ENCODE results near the gene TMEM80. TPM values are rescaled to one million over a fixed set of nuclear protein-coding genes. Genes with fewer than 3 reads are reported as not detected.
A peak's percentile ranks its signal among the peaks of the same experiment; 100 is the strongest.

The TMEM80 gene
- total RNA-seq, 2 experiments from 2014 or later = 10.6 to 12.5 TPM

GRCh38 chr11:720017-720641 is 24.5 kb downstream of the TMEM80 start:
- TF ChIP-seq, protein P1, sequence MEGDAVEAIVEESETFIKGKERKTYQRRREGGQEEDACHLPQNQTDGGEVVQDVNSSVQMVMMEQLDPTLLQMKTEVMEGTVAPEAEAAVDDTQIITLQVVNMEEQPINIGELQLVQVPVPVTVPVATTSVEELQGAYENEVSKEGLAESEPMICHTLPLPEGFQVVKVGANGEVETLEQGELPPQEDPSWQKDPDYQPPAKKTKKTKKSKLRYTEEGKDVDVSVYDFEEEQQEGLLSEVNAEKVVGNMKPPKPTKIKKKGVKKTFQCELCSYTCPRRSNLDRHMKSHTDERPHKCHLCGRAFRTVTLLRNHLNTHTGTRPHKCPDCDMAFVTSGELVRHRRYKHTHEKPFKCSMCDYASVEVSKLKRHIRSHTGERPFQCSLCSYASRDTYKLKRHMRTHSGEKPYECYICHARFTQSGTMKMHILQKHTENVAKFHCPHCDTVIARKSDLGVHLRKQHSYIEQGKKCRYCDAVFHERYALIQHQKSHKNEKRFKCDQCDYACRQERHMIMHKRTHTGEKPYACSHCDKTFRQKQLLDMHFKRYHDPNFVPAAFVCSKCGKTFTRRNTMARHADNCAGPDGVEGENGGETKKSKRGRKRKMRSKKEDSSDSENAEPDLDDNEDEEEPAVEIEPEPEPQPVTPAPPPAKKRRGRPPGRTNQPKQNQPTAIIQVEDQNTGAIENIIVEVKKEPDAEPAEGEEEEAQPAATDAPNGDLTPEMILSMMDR (IDR thresholded peaks at IDR 0.05) = no peak
- H3K36me3 Mint-ChIP-seq (ENCODE audit: low read depth) = no peaks in the 10 kb centered on the region
- peaks cover 30% of the 10 kb centered on the region for H3K27me3 Mint-ChIP-seq
- no peak overlapping the region for H3K4me3 Mint-ChIP-seq
- POLR2A ChIA-PET = no interaction called here
- peaks cover 11% of the 10 kb centered on the region for H3K4me1 Mint-ChIP-seq (ENCODE audit: low read depth)
- peaks cover 2% of the 10 kb centered on the region for H3K9me3 Mint-ChIP-seq
- H3K27ac Mint-ChIP-seq = no peak overlapping the region
- CTCF ChIA-PET = interaction anchor here (10.0 kb wide), 1 partner anchor 165 kb away, joined by 73 read pairs; no protein-coding TSS in a partner anchor
- no peak for ATAC-seq
- intact Hi-C loops (cut with micrococcal nuclease) = no loop called here
- no peak for DNase-seq

- no peaks in the 10 kb centered on the region for H3K9me3 Mint-ChIP-seq
- H3K36me3 Mint-ChIP-seq (ENCODE audit: low read depth) = no peaks in the 10 kb centered on the region
- intact Hi-C loops (cut with micrococcal nuclease) = no loop called here
- TF ChIP-seq, protein P1 (IDR thresholded peaks at IDR 0.05) = no peak
- DNase-seq (no peak), ATAC-seq (peak; percentile 32)
- peaks cover 11% of the 10 kb centered on the region for H3K4me1 Mint-ChIP-seq (ENCODE audit: low read depth)
- ChIA-PET POLR2A (interaction anchor here (1.3 kb wide), 1 partner anchor 23 kb away, joined by 4 read pairs; no protein-coding TSS in a partner anchor), CTCF (interaction anchor here (3.9 to 10.0 kb wide), 2 partner anchors 24 to 165 kb away, joined by 33 to 73 read pairs; partner anchors contain the start of genes DEAF1 and TMEM80)
- peaks cover 30% of the 10 kb centered on the region for H3K27me3 Mint-ChIP-seq
- no peak overlapping the region for H3K27ac Mint-ChIP-seq
- H3K4me3 Mint-ChIP-seq = no peak overlapping the region
Measured at GRCh38 chr11:720642-721246, 25.1 kb downstream of the TMEM80 start.

- no peaks in the 10 kb centered on the region for H3K9me3 Mint-ChIP-seq
- no peak overlapping the region for H3K27ac Mint-ChIP-seq
- H3K4me3 Mint-ChIP-seq = no peak overlapping the region
- TF ChIP-seq, protein P1 (IDR thresholded peaks at IDR 0.05) = no peak
- no peak for ATAC-seq
- CTCF ChIA-PET = interaction anchor here (0.6 to 10.0 kb wide), 6 partner anchors 18 to 166 kb away, joined by 3 to 73 read pairs (median 4); partner anchors contain the start of genes DEAF1, LMNTD2 and TMEM80
- H3K27me3 Mint-ChIP-seq = peaks cover 30% of the 10 kb centered on the region
- H3K36me3 Mint-ChIP-seq (ENCODE audit: low read depth) = no peaks in the 10 kb centered on the region
- DNase-seq = no peak
- H3K4me1 Mint-ChIP-seq (ENCODE audit: low read depth) = peaks cover 11% of the 10 kb centered on the region
- intact Hi-C loops (cut with micrococcal nuclease) = no loop called here
- POLR2A ChIA-PET = interaction anchor here (1.3 to 1.4 kb wide), 3 partner anchors 23 to 27 kb away, joined by 3 to 4 read pairs (median 4); no protein-coding TSS in a partner anchor
Measured at GRCh38 chr11:721247-721740, 25.7 kb downstream of the TMEM80 start.

GRCh38 chr11:721741-722345 is 26.2 kb downstream of the TMEM80 start:
- Mint-ChIP-seq H3K4me1 (ENCODE audit: low read depth) (peaks cover 15% of the 10 kb centered on the region), H3K36me3 (ENCODE audit: low read depth) (no peaks in the 10 kb centered on the region), H3K9me3 (no peaks in the 10 kb centered on the region), H3K27ac (no peak overlapping the region), H3K27me3 (peaks cover 30% of the 10 kb centered on the region), H3K4me3 (no peak overlapping the region)
- CTCF ChIA-PET = interaction anchor here (0.6 to 10.0 kb wide), 9 partner anchors 19 to 201 kb away, joined by 3 to 73 read pairs (median 3); partner anchors contain the start of genes DEAF1, LMNTD2 and TMEM80
- DNase-seq (peak; percentile 63), ATAC-seq (peak; percentile 35)
- POLR2A ChIA-PET = interaction anchor here (0.8 to 1.4 kb wide), 5 partner anchors 23 to 168 kb away, joined by 3 to 4 read pairs (median 3); partner anchors contain the start of gene TMEM80
- TF ChIP-seq, protein P1 (IDR thresholded peaks at IDR 0.05) = no peak
- intact Hi-C loops (cut with micrococcal nuclease) = loop anchor here (2.0 kb wide), 1 partner anchor 59 kb away; no protein-coding TSS in a partner anchor

All from activated CD8-positive, alpha-beta T cell treated with anti-CD3 and anti-CD28 coated beads for 36 hours (primary cell).